Hypothalamus (tissue), 51 donors: ENCODE results near the gene NDUFA11.
"Not testable (repeated sequence)": the region's sequence is repeated elsewhere in the genome, so short reads cannot be mapped to it uniquely, and the experiment has no call there.

ENCODE experiments used
- DNase-seq, 51 donors: peaks; one replicate each; lab custom pipeline; 2025; lab: John Stamatoyannopoulos, UW

NDUFA11 gene

GRCh38 chr19:5892772-5893275 lies 10.8 kb downstream of the NDUFA11 start:
- peak in 1 of 51 donors; percentile 8 for DNase-seq

GRCh38 chr19:5891938-5892771 lies 11.4 kb downstream of the NDUFA11 start:
- DNase-seq, result peak in 20 of 51 donors; percentile 3 to 57 (median 17)

GRCh38 chr19:5891572-5891937 lies 12.0 kb downstream of the NDUFA11 start:
- no peak for DNase-seq

GRCh38 chr19:5890099-5890498 lies 13.5 kb downstream of the NDUFA11 start:
- DNase-seq, result no peak

GRCh38 chr19:5889288-5889971 lies 14.2 kb downstream of the NDUFA11 start:
- no peak for DNase-seq

- DNase-seq, result not testable (repeated sequence)
These were observed 19.4 kb downstream of the NDUFA11 start for GRCh38 chr19:5884065-5884811.

- DNase-seq, result peak in 6 of 51 donors; percentile 6 to 31 (median 12)
These were observed 20.3 kb downstream of the NDUFA11 start for GRCh38 chr19:5883157-5883873.

- DNase-seq, result no peak
These were observed 21.1 kb downstream of the NDUFA11 start for GRCh38 chr19:5882421-5882968.

GRCh38 chr19:5881543-5882299 lies 21.9 kb downstream of the NDUFA11 start:
- no peak for DNase-seq

GRCh38 chr19:5880604-5881078 lies 22.9 kb downstream of the NDUFA11 start:
- DNase-seq, result peak in 17 of 51 donors; percentile 2 to 43 (median 15)

- no peak for DNase-seq
These were observed 23.4 kb downstream of the NDUFA11 start for GRCh38 chr19:5880196-5880595.

GRCh38 chr19:5877882-5878281 lies 25.7 kb downstream of the NDUFA11 start:
- no peak for DNase-seq

- no peak for DNase-seq
These were observed 26.2 kb downstream of the NDUFA11 start for GRCh38 chr19:5877427-5877826.

- DNase-seq, result not testable (repeated sequence)
These were observed 29.1 kb downstream of the NDUFA11 start for GRCh38 chr19:5874496-5874895.

GRCh38 chr19:5873617-5874199 lies 29.9 kb downstream of the NDUFA11 start:
- no peak for DNase-seq

GRCh38 chr19:5870986-5871394 lies 32.6 kb downstream of the NDUFA11 start:
- no peak for DNase-seq

- DNase-seq, result no peak
These were observed 36.1 kb downstream of the NDUFA11 start for GRCh38 chr19:5867201-5868136.

GRCh38 chr19:5865772-5866171 lies 37.8 kb downstream of the NDUFA11 start:
- DNase-seq, result no peak
